Medulla oblongata (tissue), 1 donor: ENCODE results near the gene SCNN1G.

ENCODE experiments used
- DNase-seq: peaks from one replicate; pipeline ENCODE4 v3.0.0-alpha.2; 2015; ENCODE audit errors: extremely low spot score

Gene SCNN1G

DNA sequence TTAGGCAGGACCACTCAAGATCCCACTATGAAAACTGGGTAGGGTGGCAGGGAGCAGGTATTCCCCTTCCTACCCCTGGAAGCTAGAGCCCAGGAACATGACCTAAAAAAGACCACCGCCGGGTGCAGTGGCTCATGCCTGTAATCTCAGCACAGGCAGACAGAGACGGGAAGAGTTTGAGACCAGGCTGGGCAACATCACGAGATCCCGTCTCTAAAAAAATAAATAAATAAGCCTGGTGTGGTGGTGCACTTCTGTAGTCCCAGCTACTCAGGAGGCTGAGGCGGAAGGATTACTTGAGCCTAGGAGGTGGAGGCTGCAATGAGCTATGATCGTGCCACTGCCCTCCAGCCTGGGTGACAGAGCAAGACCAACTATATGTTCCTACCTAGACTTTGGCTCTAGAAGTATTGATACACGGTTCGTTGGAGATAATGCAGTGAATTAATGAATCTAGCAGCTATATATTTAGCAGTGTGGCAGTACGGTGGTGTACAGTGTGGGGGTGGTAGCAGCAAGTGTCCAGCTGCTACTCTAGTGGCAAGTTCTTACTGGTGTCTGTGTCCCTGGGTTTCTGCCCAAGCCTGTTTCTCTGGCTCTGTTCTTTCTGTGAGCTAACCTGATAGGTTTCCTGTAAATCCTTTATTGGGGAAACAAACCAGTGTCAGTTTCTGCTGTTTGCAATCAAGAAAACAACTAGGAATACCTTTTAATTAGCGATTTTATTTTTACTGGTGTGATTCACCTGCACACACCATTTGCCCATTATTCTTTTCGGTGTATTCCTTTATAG is 30.0 kb upstream of the SCNN1G start:
- DNase-seq = no peak

DNA sequence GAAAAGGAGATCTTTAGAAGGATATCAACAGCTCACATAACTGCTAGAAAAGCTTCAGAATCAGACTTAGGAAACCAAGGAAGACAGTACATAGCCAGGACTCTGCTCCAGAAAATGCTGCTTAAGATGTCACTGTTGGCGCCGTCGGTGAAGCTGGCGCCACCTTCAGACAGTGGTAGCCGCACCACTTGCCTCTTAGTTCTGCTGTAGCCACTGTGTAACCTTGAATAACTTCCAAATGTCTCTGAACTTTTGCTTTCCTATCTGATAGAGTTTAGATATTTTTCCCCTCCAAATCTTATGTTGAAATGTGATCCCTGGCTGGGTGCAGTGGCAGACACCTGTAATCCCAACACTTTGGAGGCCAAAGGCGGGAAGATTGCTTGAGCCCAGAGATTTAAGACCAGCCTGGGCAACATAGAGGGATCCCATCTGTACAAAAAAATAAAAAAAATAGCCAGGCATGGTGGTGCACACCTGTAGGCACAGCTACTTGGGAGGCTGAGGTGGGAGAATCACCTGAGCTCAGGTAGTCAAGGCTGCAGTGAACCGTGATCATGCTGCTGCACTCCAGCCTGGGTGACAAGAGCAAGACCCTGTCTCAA is 27.0 kb upstream of the SCNN1G start:
- DNase-seq = no peak

DNA sequence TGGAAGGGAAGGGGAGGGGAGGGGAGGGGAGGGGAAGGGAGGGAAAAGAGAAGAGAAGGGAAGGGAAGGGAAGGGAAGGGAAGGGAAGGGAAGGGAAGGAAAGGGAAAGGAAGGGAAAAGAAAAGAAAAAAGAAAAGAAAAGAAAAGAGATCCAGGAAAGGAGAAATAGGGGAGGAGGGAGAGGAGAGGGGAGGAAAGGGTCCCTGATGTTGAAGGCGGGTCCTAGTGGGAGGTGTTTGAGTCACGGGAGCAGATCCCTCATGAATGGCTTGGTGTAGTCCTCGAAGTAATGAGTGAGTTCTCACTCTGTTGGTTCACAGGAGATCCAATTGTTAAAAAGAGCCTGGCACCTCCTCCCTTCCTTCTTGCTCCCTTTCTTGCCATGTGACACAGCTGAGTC is 26.4 kb upstream of the SCNN1G start:
- no peak for DNase-seq

DNA sequence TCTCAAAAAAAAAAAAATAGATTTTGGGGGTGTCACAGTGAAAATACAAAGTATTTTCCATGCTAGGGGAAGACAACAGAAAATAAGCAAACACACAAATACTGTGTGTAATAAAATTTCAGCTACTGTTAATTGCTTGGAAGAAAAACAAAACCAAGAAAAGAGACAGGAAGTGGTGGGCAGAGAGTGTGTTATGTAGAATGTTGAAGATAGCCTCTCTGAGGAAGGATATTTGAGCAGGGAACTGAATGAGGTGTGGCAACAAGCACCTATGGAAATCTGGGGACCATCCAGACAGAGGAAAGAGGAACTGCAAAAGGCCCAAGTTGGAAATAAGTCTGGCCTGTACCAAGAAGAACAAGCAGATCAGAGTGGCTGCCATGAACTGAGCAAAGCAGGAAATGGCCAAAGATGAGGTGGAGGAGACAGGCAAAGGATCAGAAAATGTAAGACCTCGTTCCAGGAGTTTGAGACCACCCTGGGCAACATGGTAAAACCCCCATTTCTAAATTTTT is 25.5 kb upstream of the SCNN1G start:
- no peak for DNase-seq

DNA sequence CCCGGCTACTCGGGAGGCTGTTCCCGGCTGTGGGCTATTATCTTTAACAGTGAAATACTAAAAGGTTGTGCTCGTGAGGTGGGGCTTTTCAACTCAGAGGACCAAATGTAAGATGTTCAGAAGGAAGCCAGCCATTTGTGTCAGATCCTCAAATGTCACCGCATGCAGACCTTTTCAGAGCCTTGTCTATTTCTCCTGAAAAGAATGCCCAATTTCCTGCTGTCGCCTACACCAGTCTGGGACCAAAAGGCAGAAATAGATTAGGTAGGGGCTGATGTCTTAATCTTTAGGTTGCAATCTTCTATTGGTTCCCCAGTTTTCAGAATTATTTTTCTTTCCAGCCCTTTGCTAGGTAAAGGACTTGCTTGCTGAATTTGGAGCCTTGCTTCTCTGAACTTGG is 24.4 kb upstream of the SCNN1G start:
- DNase-seq = no peak

DNA sequence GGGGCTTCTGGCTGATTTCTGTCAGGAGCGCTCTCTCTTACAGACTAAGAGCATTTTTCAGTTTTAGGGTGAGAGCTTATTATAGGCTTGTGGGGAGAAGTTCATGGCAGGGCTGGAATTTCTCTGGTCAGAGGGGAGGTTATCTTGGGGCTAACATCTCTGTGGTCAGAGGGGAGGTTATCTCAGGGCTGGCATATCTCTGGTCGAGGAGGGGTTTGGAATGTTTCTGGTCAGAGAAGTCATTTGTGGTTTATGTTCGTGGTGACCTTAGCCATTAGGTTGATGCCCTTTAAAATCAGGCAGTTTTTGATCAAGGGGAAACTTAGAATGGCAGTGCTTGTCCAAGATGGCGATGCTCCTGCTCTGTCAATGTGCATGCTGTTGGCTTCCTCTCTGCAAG is 22.5 kb upstream of the SCNN1G start:
- DNase-seq = no peak

DNA sequence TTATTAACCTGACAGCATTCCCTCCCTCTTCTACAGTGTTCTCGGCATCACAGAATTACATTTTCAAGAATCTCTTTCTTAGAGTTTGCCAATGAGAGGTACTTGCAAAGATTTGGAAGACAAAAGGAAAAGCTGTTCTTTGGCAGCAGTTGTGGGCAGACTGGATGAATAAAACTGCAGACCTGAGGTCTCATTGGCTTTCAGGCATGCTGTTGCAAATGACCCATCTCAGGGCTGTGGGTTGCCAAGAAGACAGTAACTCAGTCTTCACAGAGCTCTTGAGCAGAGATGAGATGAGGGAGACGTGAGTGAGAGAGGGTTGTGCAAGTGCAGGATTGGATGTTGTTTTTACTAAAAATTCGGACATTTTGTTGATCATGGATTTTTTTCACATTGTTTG is 22.0 kb upstream of the SCNN1G start:
- no peak for DNase-seq

DNA sequence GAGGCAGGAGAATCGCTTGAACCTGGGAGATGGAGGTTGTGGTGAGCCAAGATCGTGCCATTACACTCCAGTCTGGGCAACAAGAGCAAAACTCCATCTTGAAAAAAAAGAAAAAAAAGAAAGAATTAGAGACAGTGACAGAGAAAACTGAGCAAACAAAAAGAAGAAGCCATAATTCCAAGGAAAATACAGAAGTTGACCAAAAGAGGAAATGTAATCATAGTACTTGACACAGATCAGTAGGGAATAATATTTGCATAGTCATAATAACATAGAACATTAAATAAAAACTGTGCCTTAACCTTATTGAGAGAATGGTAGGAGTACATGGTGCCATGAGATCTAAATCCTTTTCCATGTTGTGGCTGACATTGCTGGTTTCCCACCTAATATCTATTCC is 18.6 kb upstream of the SCNN1G start:
- no peak for DNase-seq

DNA sequence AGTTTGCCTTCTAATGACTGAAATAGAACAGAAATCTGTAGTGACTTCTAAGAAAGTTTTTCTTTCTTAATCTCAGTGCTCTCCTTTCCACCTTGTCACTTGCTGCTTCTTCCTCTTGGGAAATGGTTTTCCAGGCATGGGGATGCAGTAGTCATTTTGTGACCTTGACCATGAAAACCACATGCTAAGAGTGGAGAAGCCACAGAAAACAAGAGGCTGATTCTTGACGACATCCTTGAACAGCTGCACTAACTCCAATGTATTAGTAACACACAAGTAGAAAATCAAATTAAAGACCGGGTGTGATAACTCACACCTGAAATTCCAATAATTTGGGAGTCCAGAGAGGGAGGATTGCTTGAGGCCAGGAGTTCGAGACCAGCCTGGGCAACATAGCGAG is 17.8 kb upstream of the SCNN1G start:
- DNase-seq = no peak

DNA sequence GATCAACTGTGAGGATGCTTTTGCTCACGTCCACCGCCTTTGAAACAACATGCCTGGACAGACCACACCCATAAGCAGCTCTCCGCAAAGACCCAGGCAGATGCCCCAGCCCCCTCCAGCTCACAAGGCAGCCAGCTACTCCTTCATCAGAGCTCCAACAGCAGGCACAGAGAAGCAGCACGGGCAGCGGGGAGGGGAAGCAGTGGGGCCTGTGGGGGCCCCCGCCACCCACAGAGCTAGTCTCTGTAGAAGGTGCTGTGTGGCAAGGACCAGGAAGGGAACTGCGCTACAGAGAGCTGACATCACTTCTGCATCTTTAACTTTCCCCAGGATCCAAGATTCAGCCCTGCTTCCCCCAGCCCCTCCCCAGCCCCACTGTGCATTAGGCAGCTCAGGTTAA is 10.0 kb upstream of the SCNN1G start:
- no peak for DNase-seq

DNA sequence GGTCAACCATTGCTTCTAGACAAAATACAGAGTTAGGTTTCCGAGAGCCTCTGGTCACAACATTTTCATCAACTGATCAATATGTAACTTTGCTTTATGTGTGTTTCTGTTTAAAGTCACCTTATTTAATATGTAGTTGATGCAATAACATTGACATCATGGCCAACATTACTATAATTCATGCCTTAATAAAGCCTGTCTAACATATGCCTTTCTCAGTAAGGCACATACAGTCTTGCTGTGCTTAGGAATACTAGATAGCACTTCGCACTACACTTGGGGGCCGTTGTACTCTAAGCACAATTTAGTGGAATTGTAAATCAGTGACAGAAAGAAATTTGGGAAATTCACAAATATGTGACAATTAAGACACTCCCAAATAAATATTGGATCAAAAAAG is 9.6 kb upstream of the SCNN1G start:
- DNase-seq = no peak

DNA sequence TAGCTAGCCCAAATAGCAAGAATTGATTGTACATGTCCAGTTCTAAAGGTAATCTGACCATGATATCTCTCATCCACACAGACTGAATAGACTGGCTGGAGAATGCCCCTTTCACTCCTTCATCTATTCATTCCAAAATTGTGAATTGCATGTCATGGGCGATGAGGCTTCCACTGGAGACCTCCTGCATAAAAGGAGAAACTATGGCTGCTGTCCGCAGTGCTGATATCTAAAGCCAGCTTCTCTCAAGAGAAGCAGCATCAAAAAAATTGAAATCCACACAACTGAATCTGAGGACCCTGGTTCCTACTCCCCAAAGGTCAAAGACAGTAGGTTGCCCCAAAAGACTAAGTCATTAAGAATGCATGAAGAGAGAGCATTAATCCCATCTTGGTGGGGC is 7.9 kb upstream of the SCNN1G start:
- DNase-seq = no peak

DNA sequence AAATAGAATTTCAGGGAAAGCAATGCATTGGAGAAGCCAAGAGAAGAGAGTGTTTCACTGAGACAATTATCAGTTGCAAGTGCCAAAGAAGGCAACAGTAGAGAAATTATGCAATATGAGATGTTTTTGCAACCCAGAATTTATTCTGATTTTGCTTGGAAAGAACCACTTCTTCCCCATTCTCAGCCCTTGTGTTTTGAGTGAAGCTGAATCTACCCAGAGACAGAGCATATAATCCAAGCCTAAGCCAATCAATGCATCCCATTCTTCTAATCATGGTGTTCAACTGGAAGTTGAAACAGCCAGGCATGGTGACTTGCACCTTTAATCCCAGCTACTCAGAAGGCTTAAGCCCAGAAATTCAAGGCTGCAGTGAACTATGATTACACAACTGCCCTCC is 6.9 kb upstream of the SCNN1G start:
- no peak for DNase-seq

DNA sequence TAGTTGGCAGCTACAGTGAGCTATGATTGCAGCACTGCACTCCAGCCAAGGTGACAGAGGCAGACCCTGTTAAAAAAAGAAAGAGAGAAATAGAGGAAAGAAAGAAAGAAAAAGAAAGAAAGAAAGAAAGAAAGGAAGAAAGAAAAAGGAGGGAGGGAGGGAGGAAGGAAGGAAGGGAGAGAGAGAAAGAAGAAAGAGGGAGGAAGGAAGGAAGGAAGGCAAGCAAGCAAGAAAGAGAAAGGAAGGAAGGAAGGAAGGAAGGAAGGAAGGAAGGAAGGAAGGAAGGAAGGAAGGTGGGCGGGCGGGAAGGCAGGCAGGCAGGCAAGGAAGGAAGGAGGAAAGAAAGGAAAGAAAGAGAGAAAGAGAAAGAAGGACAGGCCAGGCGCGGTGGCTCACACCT is 1.0 kb upstream of the SCNN1G start:
- DNase-seq = no peak

DNA sequence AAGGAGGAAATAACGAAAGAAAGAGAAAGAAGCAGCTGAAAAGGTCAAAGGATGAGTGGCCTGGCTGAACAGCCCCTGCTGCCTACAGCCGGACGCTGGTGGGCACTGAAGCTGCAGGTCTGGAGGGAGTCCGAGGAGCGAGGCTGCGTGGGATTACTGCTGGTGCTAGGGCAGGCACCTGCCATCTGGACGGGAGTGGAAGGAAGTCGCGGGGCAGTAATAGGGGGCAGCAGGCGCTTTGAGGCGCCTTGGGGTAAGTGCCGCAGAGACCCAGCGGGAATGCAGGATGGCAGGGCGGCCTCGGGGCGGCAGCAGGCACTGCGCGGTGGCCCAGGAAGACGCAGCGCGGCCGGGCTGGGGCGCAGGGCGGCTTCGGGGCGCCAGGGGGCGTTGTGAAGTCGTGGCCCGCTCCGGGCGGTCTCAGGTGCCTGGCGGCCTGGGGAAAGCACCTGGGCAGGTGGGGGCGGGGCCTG is 303 bp upstream of the SCNN1G start:
- DNase-seq = peak; percentile 68

DNA sequence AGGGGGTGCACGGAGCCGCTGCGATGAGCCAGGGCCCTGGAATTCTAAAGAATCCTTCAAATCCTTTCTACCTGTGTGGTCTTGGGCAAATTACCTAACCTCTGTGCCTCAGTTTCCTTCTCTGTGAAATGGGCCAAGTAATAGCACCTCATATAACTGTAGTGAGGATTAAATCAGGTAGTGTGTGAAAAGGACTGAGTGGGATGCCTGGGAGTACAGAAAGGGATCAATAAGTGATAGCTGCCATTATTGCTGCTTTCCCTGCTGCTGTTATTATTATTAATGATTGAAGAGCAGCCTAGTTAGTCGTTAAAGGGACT is 958 bp downstream of the SCNN1G start:
- DNase-seq = no peak

DNA sequence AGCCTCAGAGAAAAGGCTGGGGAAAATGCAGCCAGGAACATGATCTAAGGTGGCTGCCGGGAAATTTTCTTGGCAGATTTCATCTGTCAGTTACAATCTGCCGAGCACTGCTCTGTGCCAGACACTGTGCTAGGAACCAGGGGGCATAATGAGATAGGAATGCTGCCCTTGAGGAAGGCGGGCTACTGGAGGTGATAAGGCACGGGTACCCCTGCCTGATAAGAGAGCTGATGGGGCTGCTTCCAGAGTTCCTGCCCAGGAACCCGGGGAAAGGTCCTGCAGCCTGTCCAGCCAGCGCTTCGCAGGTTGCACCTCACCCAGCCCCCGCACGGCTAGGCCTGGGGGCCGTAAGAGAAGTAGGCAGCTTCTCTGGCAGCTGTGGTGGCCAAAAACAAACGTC is 3.1 kb downstream of the SCNN1G start:
- no peak for DNase-seq

DNA sequence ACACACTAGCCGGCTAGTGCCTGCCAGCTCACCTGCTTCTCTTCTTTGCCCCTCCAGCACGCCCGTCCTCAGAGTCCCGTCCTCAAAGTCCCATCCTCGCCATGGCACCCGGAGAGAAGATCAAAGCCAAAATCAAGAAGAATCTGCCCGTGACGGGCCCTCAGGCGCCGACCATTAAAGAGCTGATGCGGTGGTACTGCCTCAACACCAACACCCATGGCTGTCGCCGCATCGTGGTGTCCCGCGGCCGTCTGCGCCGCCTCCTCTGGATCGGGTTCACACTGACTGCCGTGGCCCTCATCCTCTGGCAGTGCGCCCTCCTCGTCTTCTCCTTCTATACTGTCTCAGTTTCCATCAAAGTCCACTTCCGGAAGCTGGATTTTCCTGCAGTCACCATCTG is 3.6 kb downstream of the SCNN1G start:
- DNase-seq = no peak

DNA sequence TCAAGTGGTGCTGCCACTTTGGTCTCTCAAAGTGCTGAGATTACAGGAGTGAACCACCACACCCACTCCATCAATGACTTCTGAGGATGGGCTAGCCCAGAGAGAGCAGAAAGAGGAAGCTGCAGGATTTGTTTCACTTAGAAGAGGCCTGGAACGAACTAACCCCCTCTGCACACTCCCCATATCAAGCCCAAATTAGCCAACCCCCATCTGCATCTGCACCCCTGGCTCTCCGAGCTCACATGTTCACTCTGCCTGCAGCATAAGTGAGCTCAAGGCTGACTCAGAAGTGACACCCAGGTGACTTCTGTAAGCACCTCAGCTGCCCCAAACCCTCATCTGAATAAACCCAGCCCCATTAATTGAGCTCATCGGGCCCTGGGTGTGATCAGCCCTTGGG is 4.8 kb downstream of the SCNN1G start:
- DNase-seq = no peak

DNA sequence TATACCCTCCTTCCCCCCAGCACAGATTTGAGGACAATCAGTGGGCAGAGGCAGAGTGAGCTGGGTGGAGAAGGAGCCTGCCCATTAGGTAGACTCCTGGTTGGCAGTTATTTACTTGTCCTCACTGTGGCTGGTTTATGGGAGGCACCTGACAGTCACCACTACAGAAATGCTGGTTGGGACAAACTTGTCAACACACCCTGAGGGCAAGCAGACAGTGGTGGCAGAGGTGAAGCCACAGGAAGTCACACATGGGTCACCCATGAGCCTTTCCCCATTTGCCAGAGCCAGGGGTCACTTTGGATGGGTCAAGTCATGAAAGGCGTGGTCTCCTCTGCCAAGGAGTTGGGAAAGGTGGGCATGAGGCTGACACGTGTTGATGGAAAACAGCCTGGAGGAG is 6.4 kb downstream of the SCNN1G start:
- no peak for DNase-seq

DNA sequence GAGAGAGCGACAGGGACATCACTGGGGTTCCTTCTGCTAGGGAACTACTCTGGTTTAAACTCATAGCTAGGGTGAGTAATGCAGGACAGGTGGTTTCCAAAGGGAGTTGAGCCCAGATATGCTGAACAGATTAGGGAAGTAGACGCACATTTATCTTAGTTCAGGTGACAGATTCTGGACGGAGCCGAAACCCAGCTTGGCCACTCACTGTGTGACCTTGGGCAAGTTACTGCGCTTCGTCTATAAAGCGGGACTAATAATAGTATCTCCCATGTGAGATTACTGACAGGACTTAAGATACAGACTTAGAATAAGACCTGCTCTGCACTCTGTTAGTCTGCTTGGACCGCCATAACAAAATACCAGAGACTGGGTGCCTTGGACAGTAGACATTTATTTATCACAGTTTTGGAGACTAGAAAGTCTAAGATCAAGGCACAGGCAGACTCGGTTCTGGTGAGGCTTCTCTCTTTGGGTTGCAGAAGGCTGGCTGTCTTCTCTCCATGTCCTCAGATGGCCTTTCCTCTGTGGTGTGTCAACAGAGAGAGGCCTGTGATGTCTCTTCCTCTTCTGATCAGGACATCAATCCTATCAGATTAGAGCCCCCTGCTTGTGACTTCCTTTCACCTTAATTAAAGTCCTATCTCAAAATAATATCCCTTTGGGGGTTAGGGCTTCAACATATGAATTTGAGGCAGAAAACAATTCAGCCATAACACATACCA is 12.1 kb downstream of the SCNN1G start:
- no peak for DNase-seq

DNA sequence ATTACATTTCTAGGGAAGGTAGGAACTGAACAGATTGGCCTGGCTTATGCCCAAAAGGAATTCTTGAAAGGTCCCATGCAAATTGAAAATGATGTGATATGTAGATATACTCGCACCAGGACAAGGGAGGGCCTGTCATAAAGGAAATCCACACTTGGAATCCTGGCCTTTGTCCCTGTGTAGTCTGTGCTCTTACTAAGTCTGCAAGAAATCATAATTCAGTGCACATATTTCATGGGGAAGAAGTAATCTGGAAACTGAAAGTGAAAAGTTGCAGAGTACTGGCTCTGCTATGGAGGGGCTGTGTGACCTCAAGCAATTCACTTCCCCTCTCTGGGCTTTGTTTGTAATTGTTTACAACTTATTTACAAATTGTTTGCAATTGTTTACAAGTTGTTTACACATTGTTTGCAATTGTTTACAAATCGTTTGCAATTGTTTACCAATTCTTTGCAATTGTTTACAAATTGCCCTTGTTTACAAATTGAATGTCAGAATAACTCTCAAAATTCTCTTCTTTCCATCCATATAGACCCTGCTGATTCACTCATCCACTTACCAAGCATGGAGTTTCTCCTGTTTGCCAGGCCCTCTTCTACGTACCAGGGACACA is 12.9 kb downstream of the SCNN1G start:
- DNase-seq = no peak

DNA sequence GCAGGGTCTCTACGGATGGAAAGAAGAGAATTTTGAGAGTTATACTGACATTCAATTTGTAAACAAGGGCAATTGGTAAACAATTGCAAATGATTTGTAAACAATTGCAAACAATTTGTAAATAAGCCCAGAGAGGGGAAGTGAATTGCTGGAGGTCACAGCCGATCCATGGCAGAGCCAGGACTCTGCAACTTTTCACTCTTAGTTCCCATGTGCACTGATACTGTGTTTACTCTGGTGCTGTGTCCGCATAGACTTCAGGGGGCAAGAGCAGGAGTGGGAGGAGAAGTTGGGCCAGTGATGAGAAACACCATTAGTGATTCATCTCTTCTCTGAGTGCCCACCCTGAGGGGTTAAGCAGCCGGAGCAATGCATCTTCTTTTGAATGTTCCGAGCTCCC is 14.0 kb downstream of the SCNN1G start:
- DNase-seq = no peak
